Activated B cell treated with CpG ODN at 0.5 μM for 24 hours (primary cell): ENCODE results near the gene COL5A1. TPM values are rescaled to one million over a fixed set of nuclear protein-coding genes. Genes with fewer than 3 reads are reported as not detected.
"Not testable (repeated sequence)": the region's sequence is repeated elsewhere in the genome, so short reads cannot be mapped to it uniquely, and the experiment has no call there.

ENCODE experiments used
- ATAC-seq: fragments of 200-7000 bp; cut with Tn5 transposase; one replicate; pipeline ENCODE4 v1.10.0; 2021; ENCODE audit warnings: low read depth, mild to moderate bottlenecking, moderate library complexity
- CTCF ChIA-PET: fragments of 350-600 bp; sonication (Branson Sonifier 250); formaldehyde crosslinking; loops from one replicate; lab custom pipeline; 2021; ENCODE audit warnings: antibody characterized with exemption; lab: Charles Lee
- POLR2A ChIA-PET: fragments of 350-600 bp; sonication (Branson Sonifier 250); formaldehyde crosslinking; loops from one replicate; lab custom pipeline; 2021; ENCODE audit warnings: antibody characterized with exemption; lab: Charles Lee
- DNase-seq: peaks from one replicate; pipeline ENCODE4 v3.0.0; 2022
- H3K27ac Mint-ChIP-seq: one replicate; pipeline ENCODE4 v1.8.0; 2020; ENCODE audit warnings: mixed read lengths
- H3K27me3 Mint-ChIP-seq: one replicate; pipeline ENCODE4 v1.8.0; 2021; ENCODE audit warnings: mixed read lengths
- H3K36me3 Mint-ChIP-seq: one replicate; pipeline ENCODE4 v1.8.0; 2021; ENCODE audit warnings: low read depth, mixed read lengths
- H3K4me1 Mint-ChIP-seq: one replicate; pipeline ENCODE4 v1.8.0; 2021; ENCODE audit warnings: mixed read lengths
- H3K4me3 Mint-ChIP-seq: one replicate; pipeline ENCODE4 v1.8.0; 2020; ENCODE audit warnings: mild to moderate bottlenecking, mixed read lengths
- H3K9me3 Mint-ChIP-seq: one replicate; pipeline ENCODE4 v1.8.0; 2020; ENCODE audit warnings: mixed read lengths
- intact Hi-C: fragments of 100-400 bp; cut with micrococcal nuclease; formaldehyde crosslinking; loops from one replicate; pipeline ENCODE4 v1.15.1; 2024
- total RNA-seq: library from RNA; stranded (reverse); gene quantifications from 2 replicates; pipeline ENCODE4 v1.2.3, GENCODE V29; 2022
- TF ChIP-seq, protein P1 (sequence below): fragments of 200-600 bp; IDR thresholded peaks from one replicate; pipeline ENCODE4 v1.8.0; 2022; ENCODE audit warnings: antibody characterized with exemption, mild to moderate bottlenecking

COL5A1 gene
- total RNA-seq, 1 donor from 2014 or later, result 0.02 TPM

DNA sequence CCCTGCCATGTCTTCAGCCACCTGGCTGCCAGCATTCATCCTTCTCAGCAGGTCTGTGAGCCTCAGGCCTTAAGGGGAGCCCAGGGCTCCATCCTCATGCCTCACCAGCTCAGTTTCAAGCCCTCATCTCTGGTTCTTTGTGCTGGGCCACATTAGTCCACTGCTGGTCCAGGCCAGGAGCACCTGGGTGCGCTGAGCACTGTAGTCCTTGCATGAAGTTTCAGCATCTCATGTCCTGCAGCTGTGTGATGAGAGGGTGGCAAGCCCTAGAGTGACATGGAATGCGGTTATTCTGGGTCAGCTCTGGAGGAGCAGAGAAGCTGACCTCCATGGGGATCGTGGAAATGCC is 42.7 kb downstream of the COL5A1 start:
- TF ChIP-seq, protein P1, sequence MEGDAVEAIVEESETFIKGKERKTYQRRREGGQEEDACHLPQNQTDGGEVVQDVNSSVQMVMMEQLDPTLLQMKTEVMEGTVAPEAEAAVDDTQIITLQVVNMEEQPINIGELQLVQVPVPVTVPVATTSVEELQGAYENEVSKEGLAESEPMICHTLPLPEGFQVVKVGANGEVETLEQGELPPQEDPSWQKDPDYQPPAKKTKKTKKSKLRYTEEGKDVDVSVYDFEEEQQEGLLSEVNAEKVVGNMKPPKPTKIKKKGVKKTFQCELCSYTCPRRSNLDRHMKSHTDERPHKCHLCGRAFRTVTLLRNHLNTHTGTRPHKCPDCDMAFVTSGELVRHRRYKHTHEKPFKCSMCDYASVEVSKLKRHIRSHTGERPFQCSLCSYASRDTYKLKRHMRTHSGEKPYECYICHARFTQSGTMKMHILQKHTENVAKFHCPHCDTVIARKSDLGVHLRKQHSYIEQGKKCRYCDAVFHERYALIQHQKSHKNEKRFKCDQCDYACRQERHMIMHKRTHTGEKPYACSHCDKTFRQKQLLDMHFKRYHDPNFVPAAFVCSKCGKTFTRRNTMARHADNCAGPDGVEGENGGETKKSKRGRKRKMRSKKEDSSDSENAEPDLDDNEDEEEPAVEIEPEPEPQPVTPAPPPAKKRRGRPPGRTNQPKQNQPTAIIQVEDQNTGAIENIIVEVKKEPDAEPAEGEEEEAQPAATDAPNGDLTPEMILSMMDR, result no peak
- intact Hi-C loops, result no loop called here
- peaks cover 2% of the 10 kb centered on the region for H3K4me1 Mint-ChIP-seq
- DNase-seq, result no peak
- H3K4me3 Mint-ChIP-seq, result no peak overlapping the region
- POLR2A ChIA-PET, result no interaction called here
- H3K27me3 Mint-ChIP-seq, result no peaks in the 10 kb centered on the region
- no peak for ATAC-seq
- H3K27ac Mint-ChIP-seq, result no peak overlapping the region
- no peaks in the 10 kb centered on the region for H3K36me3 Mint-ChIP-seq
- H3K9me3 Mint-ChIP-seq, result no peaks in the 10 kb centered on the region
- CTCF ChIA-PET, result no interaction called here

DNA sequence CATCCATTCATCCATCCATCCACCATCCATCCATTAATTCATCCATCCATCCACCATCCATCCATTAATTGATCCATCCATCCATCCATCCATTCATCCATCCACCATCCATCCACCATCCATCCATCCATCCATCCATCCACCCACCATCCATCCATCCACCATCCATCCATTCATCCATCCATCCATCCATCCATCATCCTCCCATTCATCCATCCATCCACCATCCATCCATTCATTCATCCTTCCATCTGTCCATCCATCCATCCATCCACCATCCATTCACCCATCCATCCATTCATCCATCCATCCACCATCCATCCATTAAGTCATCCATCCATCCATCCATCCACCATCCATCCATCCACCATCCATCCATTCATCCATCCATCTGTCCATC is 43.3 kb downstream of the COL5A1 start:
- H3K27me3 Mint-ChIP-seq, H3K9me3 Mint-ChIP-seq, intact Hi-C loops, H3K4me3 Mint-ChIP-seq, POLR2A ChIA-PET, H3K27ac Mint-ChIP-seq, H3K36me3 Mint-ChIP-seq, DNase-seq, CTCF ChIA-PET, H3K4me1 Mint-ChIP-seq, ATAC-seq: not testable (repeated sequence)

DNA sequence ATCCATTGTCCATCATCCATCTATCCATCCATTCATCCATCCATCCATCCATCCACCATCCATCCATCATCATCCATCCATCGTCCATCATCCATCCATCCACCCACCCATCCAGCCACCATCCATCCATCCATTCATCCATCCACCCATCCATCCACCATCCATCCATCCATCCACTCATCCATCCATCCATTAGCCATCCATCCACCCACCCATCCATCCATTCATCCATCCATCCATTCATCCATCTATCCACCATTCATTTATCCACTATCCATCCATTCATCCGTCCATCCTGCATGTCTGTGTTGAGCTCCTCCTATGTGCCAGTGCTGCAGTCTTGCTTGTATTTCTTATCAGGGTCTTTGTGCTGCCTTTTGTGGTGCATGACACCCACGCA is 44.2 kb downstream of the COL5A1 start:
- TF ChIP-seq, protein P1, result no peak
- Mint-ChIP-seq H3K36me3 (no peaks in the 10 kb centered on the region), H3K27ac (no peak overlapping the region), H3K4me1 (peaks cover 2% of the 10 kb centered on the region), H3K27me3 (peaks cover 2% of the 10 kb centered on the region), H3K4me3 (no peak overlapping the region), H3K9me3 (no peaks in the 10 kb centered on the region)
- POLR2A ChIA-PET, result no interaction called here
- ATAC-seq, result no peak
- CTCF ChIA-PET, result interaction anchor here (1.8 kb wide), 1 partner anchor 12 kb away, joined by 5 read pairs; no protein-coding TSS in a partner anchor
- DNase-seq, result no peak
- intact Hi-C loops, result no loop called here

DNA sequence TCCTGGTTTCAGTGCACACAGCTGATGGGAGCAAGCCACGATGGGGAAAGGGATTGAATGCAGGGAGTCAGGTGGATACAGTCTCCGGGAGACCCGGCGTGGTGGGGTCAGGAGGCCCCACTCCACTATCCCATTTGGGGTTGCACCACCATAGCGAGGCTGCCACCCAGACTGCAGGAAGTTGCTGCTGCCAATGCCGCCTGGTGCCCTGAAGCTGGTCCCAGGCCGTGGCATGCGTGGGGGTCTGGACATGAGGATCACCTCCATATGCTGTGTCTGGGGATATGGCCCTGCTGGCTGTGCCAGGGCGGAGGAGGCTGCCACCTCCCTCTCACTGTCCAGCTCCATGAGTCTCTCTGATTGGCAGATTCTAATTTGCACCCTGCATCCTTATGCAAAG is 45.3 kb downstream of the COL5A1 start:
- TF ChIP-seq, protein P1, result no peak
- Mint-ChIP-seq H3K27me3 (peaks cover 2% of the 10 kb centered on the region), H3K4me3 (no peak overlapping the region), H3K4me1 (peaks cover 2% of the 10 kb centered on the region), H3K36me3 (no peaks in the 10 kb centered on the region), H3K9me3 (no peaks in the 10 kb centered on the region), H3K27ac (no peak overlapping the region)
- intact Hi-C loops, result no loop called here
- DNase-seq (no peak), ATAC-seq (no peak)
- CTCF ChIA-PET, result interaction anchor here (1.8 kb wide), 1 partner anchor 11 kb away, joined by 5 read pairs; no protein-coding TSS in a partner anchor
- POLR2A ChIA-PET, result no interaction called here

DNA sequence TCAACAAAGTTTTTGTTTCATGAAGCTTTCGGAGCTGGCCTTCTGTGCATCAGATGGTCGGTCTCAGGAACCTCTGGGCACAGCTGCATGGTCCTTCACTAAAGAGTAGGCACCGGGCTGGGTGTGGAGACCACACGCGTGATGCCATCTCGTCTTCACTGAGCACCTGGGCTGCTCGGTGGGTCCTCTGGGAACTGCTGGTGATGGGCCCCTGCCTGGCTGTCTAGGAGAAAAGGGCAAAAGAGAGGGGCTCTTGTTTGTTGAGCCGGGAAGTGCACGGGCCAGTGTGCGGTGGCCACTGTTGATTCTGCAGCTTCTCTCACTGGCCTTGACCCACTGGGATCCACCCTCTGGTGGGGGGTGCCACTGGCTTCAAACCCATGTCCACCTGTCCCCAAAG is 46.0 kb downstream of the COL5A1 start:
- ATAC-seq (no peak), DNase-seq (no peak)
- no peak overlapping the region for H3K27ac Mint-ChIP-seq
- POLR2A ChIA-PET, result no interaction called here
- TF ChIP-seq, protein P1, result no peak
- H3K9me3 Mint-ChIP-seq, result no peaks in the 10 kb centered on the region
- H3K27me3 Mint-ChIP-seq, result peaks cover 2% of the 10 kb centered on the region
- H3K4me1 Mint-ChIP-seq, result peaks cover 2% of the 10 kb centered on the region
- H3K4me3 Mint-ChIP-seq, result no peak overlapping the region
- no peaks in the 10 kb centered on the region for H3K36me3 Mint-ChIP-seq
- intact Hi-C loops, result no loop called here
- CTCF ChIA-PET, result interaction anchor here (0.9 kb wide), 1 partner anchor 10 kb away, joined by 3 read pairs; no protein-coding TSS in a partner anchor

DNA sequence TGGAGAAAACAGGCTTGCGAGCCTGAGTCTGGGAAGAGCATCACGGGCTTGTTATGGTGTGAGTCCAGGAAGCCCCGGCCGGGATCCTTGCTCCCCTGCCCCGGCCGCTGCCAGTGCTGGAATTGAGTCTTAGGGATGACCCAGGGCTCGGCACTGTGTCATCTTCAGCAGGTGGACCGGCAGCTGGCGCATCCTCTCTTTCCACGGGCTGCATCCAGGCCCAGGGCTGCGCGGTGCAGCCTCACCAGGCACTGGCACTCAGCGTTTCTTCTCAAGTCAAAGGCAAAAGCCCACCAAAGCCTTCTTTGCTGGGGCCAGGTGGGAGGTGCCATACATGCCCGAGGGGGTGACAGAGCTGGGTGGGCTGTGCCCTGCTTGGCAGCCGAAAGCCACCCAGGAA is 46.6 kb downstream of the COL5A1 start:
- CTCF ChIA-PET, result interaction anchor here (0.9 kb wide), 1 partner anchor 9 kb away, joined by 3 read pairs; no protein-coding TSS in a partner anchor
- intact Hi-C loops, result no loop called here
- Mint-ChIP-seq H3K27ac (no peak overlapping the region), H3K4me3 (no peak overlapping the region), H3K27me3 (peaks cover 2% of the 10 kb centered on the region), H3K9me3 (no peaks in the 10 kb centered on the region), H3K4me1 (peaks cover 2% of the 10 kb centered on the region), H3K36me3 (no peaks in the 10 kb centered on the region)
- POLR2A ChIA-PET, result no interaction called here
- DNase-seq (no peak), ATAC-seq (no peak)
- TF ChIP-seq, protein P1, result no peak
